ENCODE measurements around the gene OSBPL8. TPM values are rescaled to one million over a fixed set of nuclear protein-coding genes. Genes with fewer than 3 reads are reported as not detected.

The OSBPL8 gene
- total and polyA plus RNA-seq, 9 of the 15 experiments (the other 6 are each of a cell fraction or from before 2014, with no cell fraction given), result 17.4 to 82.7 (median 42.8) TPM

DNA sequence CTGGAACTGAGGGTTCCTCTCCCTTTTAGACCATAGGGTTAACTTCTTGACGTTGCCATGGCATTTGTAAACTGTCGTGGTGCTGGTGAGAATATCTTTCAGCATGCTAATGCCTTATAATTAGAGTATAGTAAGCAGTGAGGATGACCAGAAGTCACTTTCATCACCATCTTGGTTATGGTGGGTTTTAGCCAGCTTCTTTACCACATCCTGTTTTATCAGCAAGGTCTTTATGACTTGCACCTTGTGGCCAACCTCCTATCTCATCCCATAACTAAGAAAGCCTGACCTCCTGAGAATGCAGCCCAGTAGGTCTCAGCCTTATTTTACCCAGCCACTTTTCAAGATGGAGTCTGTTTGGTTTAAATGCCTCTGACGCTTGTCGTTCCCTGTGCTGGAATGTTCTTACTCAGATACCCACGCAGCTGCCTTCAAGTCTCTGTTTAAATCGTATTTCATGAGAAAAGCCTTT, 255.5 kb downstream of the OSBPL8 start (continued):
- TF ChIP-seq HNRNPK (IDR thresholded peaks at IDR 0.05; ENCODE audit: low read depth, low read length, poor library complexity, severe bottlenecking) (no peak), SRSF7 (optimal IDR thresholded peaks at IDR 0.05; ENCODE audit: low read depth, low read length) (no peak), MCM7 (IDR thresholded peaks at IDR 0.05) (no peak), ZSCAN32 (CRISPR knock-in tag; IDR thresholded peaks at IDR 0.05) (0 out of 2 replicates have a peak, but pooled peaks have one; percentile 33), ZNF253 (CRISPR knock-in tag; conservative IDR thresholded peaks at IDR 0.05) (no peak), ELF1 (tag; IDR thresholded peaks at IDR 0.05) (no peak), YY1 (IDR thresholded peaks at IDR 0.05; ENCODE audit: borderline replicate concordance in 1 of 3, control insufficient read depth in 1 of 3, extremely low read depth in 1 of 3, insufficient read depth in 3 of 3, insufficient read length in 1 of 3, insufficient replicate concordance in 2 of 3, low read depth in 1 of 3, low read length in 2 of 3) (peak in 1 of 3 experiments; percentile 11), FIP1L1 (IDR thresholded peaks at IDR 0.05; ENCODE audit: low read depth, low read length, poor library complexity, severe bottlenecking) (no peak), EP400 (IDR thresholded peaks at IDR 0.05) (no peak), PTTG1 (tag; IDR thresholded peaks at IDR 0.05; ENCODE audit: low read depth) (peak; percentile 66; the same call in 1 of the 2 replicates), RFX1 (IDR thresholded peaks at IDR 0.05) (peak; percentile 57), BRD4 (IDR thresholded peaks at IDR 0.05) (no peak), E2F3 (CRISPR knock-in tag; IDR thresholded peaks at IDR 0.05) (peak; percentile 56; the same call in 1 of the 2 replicates)
- TF ChIP-seq, protein P1, sequence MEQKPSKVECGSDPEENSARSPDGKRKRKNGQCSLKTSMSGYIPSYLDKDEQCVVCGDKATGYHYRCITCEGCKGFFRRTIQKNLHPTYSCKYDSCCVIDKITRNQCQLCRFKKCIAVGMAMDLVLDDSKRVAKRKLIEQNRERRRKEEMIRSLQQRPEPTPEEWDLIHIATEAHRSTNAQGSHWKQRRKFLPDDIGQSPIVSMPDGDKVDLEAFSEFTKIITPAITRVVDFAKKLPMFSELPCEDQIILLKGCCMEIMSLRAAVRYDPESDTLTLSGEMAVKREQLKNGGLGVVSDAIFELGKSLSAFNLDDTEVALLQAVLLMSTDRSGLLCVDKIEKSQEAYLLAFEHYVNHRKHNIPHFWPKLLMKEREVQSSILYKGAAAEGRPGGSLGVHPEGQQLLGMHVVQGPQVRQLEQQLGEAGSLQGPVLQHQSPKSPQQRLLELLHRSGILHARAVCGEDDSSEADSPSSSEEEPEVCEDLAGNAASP (IDR thresholded peaks at IDR 0.05), result no peak
- TF ChIP-seq, protein P2, sequence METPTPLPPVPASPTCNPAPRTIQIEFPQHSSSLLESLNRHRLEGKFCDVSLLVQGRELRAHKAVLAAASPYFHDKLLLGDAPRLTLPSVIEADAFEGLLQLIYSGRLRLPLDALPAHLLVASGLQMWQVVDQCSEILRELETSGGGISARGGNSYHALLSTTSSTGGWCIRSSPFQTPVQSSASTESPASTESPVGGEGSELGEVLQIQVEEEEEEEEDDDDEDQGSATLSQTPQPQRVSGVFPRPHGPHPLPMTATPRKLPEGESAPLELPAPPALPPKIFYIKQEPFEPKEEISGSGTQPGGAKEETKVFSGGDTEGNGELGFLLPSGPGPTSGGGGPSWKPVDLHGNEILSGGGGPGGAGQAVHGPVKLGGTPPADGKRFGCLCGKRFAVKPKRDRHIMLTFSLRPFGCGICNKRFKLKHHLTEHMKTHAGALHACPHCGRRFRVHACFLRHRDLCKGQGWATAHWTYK (CRISPR knock-in tag; IDR thresholded peaks at IDR 0.05), result 0 out of 2 replicates have a peak, but pooled peaks have one; percentile 55
- TF ChIP-seq, protein P3, sequence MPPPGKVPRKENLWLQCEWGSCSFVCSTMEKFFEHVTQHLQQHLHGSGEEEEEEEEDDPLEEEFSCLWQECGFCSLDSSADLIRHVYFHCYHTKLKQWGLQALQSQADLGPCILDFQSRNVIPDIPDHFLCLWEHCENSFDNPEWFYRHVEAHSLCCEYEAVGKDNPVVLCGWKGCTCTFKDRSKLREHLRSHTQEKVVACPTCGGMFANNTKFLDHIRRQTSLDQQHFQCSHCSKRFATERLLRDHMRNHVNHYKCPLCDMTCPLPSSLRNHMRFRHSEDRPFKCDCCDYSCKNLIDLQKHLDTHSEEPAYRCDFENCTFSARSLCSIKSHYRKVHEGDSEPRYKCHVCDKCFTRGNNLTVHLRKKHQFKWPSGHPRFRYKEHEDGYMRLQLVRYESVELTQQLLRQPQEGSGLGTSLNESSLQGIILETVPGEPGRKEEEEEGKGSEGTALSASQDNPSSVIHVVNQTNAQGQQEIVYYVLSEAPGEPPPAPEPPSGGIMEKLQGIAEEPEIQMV (tag; conservative IDR thresholded peaks at IDR 0.05; ENCODE audit: low read depth), result no peak
- TF ChIP-seq, protein P4, sequence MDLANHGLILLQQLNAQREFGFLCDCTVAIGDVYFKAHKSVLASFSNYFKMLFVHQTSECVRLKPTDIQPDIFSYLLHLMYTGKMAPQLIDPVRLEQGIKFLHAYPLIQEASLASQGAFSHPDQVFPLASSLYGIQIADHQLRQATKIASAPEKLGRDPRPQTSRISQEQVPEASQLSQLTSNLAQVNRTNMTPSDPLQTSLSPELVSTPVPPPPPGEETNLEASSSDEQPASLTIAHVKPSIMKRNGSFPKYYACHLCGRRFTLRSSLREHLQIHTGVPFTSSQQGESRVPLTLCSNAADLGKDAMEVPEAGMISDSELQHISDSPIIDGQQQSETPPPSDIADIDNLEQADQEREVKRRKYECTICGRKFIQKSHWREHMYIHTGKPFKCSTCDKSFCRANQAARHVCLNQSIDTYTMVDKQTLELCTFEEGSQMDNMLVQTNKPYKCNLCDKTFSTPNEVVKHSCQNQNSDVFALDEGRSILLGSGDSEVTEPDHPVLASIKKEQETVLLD (IDR thresholded peaks at IDR 0.05), result no peak
- TF ChIP-seq, protein P5, sequence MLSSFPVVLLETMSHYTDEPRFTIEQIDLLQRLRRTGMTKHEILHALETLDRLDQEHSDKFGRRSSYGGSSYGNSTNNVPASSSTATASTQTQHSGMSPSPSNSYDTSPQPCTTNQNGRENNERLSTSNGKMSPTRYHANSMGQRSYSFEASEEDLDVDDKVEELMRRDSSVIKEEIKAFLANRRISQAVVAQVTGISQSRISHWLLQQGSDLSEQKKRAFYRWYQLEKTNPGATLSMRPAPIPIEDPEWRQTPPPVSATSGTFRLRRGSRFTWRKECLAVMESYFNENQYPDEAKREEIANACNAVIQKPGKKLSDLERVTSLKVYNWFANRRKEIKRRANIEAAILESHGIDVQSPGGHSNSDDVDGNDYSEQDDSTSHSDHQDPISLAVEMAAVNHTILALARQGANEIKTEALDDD (IDR thresholded peaks at IDR 0.05), result peak; percentile 79
- TF ChIP-seq, protein P6, sequence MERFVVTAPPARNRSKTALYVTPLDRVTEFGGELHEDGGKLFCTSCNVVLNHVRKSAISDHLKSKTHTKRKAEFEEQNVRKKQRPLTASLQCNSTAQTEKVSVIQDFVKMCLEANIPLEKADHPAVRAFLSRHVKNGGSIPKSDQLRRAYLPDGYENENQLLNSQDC (CRISPR knock-in tag; IDR thresholded peaks at IDR 0.05), result no peak
- TF ChIP-seq, protein P7, sequence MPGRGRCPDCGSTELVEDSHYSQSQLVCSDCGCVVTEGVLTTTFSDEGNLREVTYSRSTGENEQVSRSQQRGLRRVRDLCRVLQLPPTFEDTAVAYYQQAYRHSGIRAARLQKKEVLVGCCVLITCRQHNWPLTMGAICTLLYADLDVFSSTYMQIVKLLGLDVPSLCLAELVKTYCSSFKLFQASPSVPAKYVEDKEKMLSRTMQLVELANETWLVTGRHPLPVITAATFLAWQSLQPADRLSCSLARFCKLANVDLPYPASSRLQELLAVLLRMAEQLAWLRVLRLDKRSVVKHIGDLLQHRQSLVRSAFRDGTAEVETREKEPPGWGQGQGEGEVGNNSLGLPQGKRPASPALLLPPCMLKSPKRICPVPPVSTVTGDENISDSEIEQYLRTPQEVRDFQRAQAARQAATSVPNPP (IDR thresholded peaks at IDR 0.05; ENCODE audit: borderline replicate concordance, insufficient read depth, insufficient read length), result no peak
